GM20431 (cell line): Measurements from ENCODE around the gene MAGEA9B.
"Not testable (repeated sequence)": the region's sequence is repeated elsewhere in the genome, so short reads cannot be mapped to it uniquely, and the experiment has no call there.

Experiments used
- in situ Hi-C: fragments of 300-500 bp; cut with MseI, MboI; formaldehyde crosslinking; loops from one replicate; pipeline ENCODE4 v1.15.0; 2020; ENCODE audit warnings: low sequenced_read_pairs; ENCODE audit not compliant: unreplicated experiment

The MAGEA9B gene

GRCh38 chrX:149587359-149587758, at the start of gene MAGEA9B:
TSS of gene MAGEA9B (minus strand) at chrX:149587459. CDS start at chrX:149583179, 4,280 bp downstream.
- in situ Hi-C loops: not testable (repeated sequence)

GRCh38 chrX:149633511-149633910, 46.3 kb upstream of the MAGEA9B start:
- in situ Hi-C loops: loop anchor here (25.0 kb wide), 1 partner anchor 121 kb away; the partner anchor contains the start of gene IDS

- in situ Hi-C loops: loop anchor here (25.0 kb wide), 1 partner anchor 119 kb away; the partner anchor contains the start of gene IDS
Observed at GRCh38 chrX:149631234-149632165, 44.2 kb upstream of the MAGEA9B start, which contains the start of gene TMEM185A. TSS of gene TMEM185A (minus strand) at chrX:149631792. CDS start at chrX:149631580, 212 bp downstream.

- in situ Hi-C loops: loop anchor here (25.0 kb wide), 1 partner anchor 118 kb away; the partner anchor contains the start of gene IDS
Observed at GRCh38 chrX:149630681-149631233, 43.5 kb upstream of the MAGEA9B start.

GRCh38 chrX:149629730-149630387, 42.6 kb upstream of the MAGEA9B start:
- in situ Hi-C loops: loop anchor here (25.0 kb wide), 1 partner anchor 118 kb away; the partner anchor contains the start of gene IDS

- in situ Hi-C loops: loop anchor here (25.0 kb wide), 1 partner anchor 116 kb away; the partner anchor contains the start of gene IDS
Observed at GRCh38 chrX:149628768-149629167, 41.5 kb upstream of the MAGEA9B start.

GRCh38 chrX:149628280-149628679, 41.0 kb upstream of the MAGEA9B start:
- in situ Hi-C loops: loop anchor here (25.0 kb wide), 1 partner anchor 116 kb away; the partner anchor contains the start of gene IDS

- in situ Hi-C loops: loop anchor here (25.0 kb wide), 1 partner anchor 115 kb away; the partner anchor contains the start of gene IDS
Observed at GRCh38 chrX:149626829-149627228, 39.6 kb upstream of the MAGEA9B start.

- in situ Hi-C loops: not testable (repeated sequence)
Observed at GRCh38 chrX:149619662-149620061, 32.4 kb upstream of the MAGEA9B start.

- in situ Hi-C loops: no loop called here
Observed at GRCh38 chrX:149618871-149619270, 31.6 kb upstream of the MAGEA9B start.

GRCh38 chrX:149611623-149612175, 24.4 kb upstream of the MAGEA9B start:
- in situ Hi-C loops: no loop called here

GRCh38 chrX:149610511-149610910, 23.3 kb upstream of the MAGEA9B start:
- in situ Hi-C loops: no loop called here

GRCh38 chrX:149607699-149608098, 20.4 kb upstream of the MAGEA9B start:
- in situ Hi-C loops: no loop called here

- in situ Hi-C loops: not testable (repeated sequence)
Observed at GRCh38 chrX:149605248-149605885, 18.1 kb upstream of the MAGEA9B start.

- in situ Hi-C loops: not testable (repeated sequence)
Observed at GRCh38 chrX:149598603-149599002, 11.3 kb upstream of the MAGEA9B start.

- in situ Hi-C loops: not testable (repeated sequence)
Observed at GRCh38 chrX:149595943-149596342, 8.7 kb upstream of the MAGEA9B start.

GRCh38 chrX:149595214-149595613, 8.0 kb upstream of the MAGEA9B start, which contains the start of gene HSFX2:
TSS of gene HSFX2 (minus strand) at chrX:149595314. CDS start at chrX:149594700, 614 bp downstream.
- in situ Hi-C loops: not testable (repeated sequence)

GRCh38 chrX:149590993-149591392, 3.7 kb upstream of the MAGEA9B start:
- in situ Hi-C loops: not testable (repeated sequence)

GRCh38 chrX:149585631-149586030, 1.6 kb downstream of the MAGEA9B start:
- in situ Hi-C loops: not testable (repeated sequence)
